Activated naive CD4-positive, alpha-beta T cell treated with anti-CD3 and anti-CD28 coated beads, Interleukin-2, amount 50 U/mL, for 16 hours (primary cell): ENCODE data around the gene WWTR1.

Source experiments
- DNase-seq: peaks from one replicate; pipeline ENCODE4 v3.0.0-alpha.2; 2020

The WWTR1 gene

DNA sequence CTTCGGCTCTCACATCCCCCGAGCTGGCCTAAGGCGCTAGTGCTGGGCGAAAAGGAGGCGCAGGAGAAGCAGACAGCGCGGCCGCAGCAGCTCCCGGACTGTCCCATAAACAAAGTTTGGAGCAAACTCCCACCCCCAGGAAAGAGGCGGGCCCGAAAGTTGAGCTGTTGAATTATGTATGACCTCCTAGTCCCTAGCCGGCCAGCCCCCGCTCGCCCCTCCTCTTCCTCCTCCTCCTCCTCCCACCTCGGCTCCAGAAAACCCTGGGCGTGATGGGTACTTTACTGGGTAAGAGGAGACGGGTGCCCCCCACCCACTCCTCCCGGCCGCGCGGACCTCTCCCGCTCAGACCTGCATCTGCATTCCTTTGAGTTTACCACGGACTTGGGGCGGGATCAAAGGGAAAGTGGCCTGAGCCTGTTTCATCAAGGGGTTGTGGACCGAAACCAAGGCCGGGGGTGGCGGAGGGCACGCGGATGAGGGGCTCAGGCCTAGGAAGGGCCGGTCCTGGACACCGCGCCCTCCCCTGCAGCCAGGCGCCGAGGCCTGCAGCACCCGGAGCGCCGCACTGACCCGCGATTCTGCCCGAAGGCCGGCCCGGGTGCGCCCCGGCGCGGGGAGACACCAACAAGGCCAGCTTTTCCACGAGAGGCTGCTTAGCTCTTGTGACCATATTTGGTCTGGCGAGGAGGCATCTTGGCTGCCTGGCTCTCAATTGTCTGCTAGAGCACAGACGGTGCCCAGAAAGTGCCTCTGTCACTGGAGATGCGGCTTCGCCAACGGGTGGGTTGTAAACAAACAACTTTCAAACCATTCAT is at the start of gene WWTR1:
Gene WWTR1, minus strand, starts transcription at position 100 of the 818 bp plus-strand sequence. CDS start 719 bp downstream, outside the sequence.
- DNase-seq, result peak; percentile 11

DNA sequence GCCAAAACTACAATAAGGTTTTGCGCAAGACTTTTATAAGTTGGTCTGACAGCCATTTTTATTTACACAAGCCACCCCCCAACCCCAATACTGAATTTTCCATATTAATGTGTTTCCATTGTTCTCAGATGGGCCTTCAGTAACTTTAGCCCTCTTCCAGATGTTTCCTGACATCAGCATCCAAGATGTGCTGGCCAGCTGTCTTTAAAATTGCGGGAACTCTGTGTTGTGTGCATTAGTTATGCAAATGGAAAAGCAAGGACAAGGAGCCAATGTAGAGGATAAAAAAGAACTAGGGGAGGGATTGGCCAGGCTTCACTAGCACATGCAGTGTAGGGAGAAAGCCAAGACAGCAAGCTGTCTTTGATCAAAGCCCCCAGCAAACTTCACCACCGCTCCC is 49.1 kb upstream of the WWTR1 start:
- no peak for DNase-seq

DNA sequence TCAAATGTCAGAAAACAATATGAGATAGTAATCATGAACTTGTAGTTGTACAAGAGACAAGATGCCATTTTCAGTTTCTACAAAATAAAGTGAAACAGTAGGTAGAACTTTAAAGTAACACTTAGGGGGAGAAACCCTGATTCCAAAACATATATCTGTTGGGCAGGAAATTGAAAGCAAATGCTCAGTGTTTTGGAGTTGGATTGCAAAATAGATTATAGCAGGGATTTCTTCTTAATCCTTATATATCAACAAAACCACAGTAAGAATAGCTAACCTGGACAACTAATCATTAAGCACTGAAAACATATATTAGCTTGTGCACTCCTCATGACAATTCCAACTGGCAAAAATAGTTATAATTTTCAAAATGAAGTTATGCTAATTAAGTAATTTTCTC is 47.6 kb upstream of the WWTR1 start:
- no peak for DNase-seq

DNA sequence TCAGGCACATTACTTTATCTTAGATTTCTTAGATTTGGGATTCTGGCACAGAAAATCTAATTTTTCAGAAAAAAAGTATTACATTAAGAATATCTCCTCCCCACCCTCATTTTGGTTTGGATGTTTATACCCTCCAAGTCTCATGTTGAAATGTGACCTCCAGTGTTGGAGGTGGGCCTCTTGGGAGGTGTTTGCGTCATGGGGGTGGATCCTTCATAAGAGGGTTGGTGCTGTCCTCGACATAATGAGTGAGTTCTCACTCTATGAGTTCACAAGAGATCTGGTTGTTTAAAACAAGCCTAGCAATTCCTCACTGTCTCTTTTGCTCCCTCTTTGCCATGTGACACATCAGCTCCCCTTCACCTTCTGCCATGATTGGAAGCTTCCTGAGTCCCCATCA is 45.6 kb upstream of the WWTR1 start:
- DNase-seq, result no peak

DNA sequence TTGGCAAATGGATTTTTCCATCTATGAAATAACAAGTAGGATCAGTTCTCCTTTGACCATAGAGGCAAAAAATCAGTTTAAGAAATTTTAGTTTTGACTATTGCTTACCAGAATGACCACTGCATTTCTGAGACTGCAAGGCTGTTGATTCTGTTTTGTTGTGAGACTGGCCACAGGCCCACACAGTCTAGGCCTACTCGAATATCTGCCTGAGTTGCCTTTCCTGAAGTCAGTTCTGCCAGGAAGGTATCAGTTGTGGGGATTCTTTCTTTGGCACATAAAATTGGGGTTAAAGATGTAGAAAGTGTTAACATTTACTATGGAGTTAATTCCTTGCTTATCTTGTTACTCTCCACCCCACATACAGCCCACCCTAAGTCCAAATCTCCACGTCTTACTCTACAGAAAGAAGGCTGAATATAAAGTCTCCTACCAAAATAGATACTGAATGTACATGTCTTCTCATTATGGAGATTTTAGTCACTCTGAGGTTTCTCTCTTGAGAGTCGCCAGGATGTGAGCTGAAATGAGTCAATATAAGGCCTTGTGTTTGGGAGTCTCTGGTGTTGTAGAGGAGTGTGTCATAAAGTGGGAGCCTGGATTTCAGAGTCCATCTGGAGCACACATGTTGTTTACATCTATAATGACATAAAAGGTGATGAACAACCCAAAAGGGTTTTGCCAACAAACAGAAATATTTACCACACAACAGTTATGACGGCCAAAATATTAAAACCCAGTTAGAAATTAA is 45.0 kb upstream of the WWTR1 start:
- DNase-seq, result no peak

DNA sequence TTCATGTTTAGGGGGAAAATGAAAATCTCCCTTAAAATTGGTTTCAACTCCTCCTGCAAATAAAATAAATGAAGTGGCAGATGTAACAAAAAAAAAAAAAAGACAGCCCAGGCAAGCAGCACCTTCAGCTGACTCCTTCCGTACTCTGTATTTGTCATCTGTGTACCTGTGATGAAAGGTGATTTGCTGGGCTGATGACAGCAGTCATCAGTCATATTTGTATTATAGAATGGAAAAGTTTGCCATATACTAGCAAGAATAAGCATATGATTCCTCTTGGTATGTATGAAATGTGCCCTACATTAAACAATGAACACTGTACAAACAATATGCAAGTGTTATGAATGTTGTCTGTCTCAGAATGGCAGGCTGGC is 44.1 kb upstream of the WWTR1 start:
- DNase-seq, result no peak

DNA sequence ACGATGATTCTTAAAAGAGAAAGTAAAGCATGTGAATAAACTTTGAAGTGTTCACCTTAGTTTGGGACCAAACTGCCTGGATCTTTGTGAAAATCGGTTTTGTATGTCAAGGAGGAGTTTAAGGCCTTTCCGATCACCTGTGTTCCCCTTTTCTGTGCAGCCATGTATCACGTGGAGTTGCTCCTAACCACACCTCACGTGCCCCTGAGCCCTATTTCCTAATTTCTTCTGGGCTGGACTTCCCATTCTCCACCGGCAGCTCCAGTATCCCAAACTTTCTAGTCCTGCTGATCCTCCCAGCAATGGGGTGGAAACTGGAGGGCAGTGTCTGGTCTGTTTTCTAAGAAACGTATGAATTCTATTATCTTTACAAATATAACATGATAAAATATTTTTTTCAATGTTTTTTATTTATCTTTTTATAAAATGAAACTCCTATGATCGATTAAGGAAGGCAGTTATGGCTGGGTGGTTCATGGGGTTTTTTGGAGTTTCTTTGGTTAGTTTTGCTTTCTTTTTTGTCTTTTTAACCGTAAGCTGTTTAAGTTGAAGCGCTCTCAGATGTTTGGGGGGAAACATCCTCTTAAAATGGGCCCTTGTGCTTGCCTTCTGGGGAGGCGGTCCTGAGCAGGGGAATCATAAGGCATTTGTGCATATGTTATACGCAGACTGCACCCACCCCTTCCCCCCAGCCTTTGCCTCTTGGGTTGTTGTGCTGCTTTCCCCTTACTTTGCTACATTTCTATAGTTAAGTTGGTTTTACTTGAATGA is 43.6 kb upstream of the WWTR1 start:
- DNase-seq, result peak; percentile 12

DNA sequence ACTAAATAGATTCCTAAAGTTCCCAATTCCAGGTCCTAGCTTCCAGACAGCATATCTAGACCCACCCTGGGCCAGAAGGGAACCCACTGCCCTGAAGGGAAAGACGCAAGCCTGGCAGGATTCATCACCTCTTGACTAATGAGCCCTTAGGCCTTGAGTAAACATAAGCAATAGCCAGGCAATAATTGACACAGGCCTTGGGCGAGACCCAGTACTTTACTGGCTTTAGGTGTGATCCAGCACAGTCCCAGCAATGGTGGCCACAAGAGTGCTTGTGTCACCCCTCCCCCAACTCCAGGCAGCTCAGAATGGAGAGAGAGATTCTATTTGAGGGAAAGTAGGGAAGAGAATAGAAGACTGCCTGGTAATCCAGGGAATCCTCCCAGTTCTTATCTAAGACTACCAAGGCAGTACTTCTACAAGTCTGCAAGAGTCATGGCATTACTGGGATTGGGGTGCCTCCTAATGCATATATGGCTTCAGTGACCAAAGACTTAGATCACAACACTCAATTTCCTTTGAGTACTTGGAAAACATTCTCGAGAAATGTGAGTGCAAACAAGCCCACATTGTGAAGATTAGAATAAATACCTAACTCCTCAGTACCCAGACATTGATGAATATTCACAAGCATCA is 30.4 kb upstream of the WWTR1 start:
- DNase-seq, result no peak

DNA sequence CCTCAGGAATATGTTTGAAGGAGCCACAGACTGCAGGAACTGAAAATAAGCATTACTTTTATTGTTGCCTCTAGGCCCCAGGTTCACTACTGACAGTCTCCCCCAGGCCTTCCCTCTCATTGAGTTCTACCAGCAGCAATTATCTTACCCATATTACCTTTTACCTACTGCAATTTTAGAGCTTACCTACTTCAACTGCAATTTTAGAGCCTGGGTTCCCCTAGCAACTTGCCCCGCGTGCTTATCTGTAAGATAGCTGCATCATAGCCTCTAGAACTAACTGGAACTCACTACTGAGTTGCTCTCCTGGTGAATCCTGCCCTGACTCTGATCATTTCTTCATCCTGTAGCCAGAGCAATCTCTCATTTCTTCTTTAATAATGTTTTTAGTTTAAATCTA is 29.2 kb upstream of the WWTR1 start:
- no peak for DNase-seq

DNA sequence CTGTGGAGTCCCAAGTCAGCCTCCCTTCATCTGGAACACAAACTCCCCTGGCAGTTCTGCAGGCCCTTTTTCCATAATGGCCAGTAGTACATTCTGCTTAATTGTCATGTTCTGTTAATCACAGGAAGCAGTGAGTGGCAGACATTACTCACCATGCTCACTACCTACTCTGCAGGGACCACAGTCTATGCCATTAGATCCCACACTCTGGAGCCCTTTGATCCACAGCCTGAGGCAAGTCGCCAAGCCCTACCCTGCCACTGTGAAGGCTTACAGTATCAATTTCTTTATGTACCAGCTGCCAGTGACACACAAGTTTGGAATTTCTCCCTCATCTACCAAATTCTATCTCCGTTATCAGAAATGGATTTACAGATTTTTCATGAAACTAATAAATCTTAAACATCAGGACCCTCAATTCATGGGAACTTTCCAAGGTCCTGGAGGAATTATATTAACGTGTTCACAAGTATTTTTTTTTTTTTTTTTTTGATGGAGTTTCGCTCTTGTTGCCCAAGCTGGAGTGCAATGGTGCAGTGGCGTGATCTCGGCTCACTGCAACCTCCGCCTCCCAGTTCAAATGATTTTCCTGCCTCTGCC is 20.6 kb upstream of the WWTR1 start:
- DNase-seq, result no peak

DNA sequence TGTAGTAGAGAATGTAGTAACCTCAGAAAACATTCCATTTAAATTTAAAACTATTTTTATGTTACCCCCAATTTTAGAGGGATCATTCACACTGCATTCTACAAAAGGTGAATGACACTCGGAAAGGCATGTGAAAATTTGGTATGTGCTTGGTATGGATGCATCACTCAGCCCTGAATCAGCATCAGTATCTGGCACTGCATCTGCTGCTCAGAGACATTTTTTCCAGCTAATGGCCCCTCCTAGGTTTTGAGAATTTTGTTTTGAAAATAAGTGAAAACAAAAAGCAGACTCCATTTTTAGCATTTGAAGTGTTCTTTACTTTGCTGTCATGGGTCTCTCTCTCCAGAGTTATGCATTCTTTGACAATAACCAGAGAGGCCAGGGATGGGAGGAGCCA is 15.6 kb upstream of the WWTR1 start:
- no peak for DNase-seq

DNA sequence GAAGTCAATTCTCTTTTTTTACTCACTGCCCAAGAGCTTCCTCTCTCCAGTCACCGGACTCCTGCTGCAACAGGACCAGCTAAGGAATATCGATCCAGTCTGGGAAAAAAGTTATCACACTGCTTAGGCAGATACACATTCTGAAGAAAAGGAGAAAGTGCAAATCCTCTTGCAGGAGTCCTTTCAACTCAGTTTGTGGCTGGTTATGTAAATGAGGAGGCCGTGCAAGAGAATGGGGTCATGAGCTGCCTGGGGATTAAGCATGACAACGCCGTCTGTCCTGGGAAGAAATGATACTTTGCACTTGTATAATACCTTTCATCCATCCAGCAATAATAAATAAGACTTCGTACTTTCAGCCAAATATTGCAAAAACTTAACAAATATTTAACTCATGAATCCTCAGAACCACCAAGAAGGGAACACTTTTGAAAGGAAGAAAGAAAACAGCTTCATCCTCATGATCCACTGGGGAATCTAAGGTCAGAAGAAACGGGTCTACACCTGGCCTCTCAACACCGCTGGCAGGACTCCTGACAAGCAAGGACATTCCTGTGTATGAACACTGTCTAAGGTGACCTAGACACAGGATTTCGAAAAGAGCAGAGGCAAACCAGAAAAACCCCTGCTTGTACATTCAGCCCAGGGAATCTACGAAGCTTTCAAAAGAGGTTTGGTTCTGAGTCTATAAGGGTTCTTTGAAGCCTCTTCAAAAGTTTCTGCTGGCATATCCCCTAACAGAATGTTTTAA is 13.1 kb upstream of the WWTR1 start:
- no peak for DNase-seq

DNA sequence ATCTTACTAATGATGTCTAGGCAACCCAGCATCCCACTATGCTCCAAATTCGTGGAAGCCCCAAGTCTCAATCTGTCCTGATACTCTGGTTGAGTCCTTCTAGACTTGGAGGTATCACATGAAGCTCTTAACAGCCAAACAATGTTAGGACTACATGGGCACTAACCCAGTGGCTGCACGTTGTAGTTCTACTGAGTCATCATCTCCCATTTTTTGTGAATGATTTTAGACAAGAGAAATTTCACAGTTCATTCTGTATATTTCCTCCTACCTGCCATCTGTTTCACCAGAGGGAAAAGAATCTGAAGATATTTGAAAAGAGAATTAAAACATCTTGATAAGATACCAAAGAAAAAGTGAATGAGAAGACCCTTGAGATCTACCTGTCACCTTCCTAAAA is 9.8 kb upstream of the WWTR1 start:
- DNase-seq, result no peak

DNA sequence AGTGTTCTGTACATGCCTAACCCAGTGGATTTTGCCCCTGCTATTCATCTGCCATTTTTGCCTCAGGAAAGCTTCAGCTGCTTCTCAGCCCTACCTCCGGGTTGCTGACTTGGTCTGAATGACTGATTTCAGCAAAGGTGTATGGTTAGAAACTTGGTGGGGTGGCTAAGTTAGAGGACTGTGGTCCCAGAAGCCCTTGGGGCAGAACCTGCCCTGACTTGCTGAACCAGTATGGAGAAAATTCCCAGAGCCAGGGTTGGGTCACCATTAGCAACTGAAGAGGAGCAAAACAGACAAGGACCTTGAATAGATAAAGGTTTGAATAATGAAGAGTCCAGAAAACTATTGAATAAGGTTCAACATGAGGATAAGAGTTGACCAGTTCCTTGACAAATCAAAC is 6.1 kb upstream of the WWTR1 start:
- no peak for DNase-seq

DNA sequence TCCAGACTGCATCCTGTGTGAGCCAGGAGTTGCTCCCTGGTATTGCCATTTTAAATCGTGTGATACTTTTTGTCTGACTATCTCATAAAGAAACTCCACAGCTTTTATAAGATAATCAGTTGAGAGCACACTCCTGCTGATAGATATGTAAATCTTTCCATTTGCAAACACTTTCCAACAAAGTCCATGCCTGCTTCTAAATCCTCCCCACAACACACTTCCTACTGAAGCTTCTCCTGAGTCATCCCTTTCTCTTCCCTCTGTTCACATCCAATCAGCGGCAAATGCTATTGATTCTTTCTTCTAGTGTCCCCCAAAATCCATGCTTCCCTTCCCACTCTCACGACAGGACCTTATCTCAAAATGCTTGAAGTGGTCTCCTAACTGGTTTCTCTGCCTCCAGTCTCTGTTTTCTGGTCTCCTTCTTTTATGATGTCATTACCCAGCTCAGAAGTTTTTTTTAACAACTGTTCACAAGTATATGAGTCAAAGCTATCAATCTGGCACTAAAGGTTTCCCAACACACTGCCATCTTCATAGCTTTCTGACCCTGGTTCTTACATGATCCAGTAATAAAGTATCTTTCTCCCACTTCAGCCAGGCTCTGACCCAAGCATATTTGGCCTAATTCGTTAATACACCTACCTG is 4.5 kb upstream of the WWTR1 start:
- no peak for DNase-seq

DNA sequence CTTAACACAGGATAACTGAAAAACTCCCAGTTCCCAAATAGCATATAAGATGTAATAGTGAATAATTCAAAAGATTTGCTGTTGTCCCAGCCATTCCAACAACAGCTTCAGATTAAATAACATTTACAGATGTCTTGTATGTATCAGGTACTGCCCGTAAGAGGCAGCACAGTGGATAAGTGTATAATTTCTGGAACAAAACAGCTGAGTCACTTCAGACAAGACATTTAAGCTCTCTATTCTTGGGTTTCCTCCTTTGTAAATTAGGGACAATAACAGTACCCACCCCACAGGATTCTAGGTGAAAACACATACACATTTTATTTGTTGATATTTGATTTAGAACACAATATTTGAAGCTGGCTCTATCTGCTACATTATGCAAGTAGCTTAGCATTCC is 2.6 kb upstream of the WWTR1 start:
- no peak for DNase-seq

DNA sequence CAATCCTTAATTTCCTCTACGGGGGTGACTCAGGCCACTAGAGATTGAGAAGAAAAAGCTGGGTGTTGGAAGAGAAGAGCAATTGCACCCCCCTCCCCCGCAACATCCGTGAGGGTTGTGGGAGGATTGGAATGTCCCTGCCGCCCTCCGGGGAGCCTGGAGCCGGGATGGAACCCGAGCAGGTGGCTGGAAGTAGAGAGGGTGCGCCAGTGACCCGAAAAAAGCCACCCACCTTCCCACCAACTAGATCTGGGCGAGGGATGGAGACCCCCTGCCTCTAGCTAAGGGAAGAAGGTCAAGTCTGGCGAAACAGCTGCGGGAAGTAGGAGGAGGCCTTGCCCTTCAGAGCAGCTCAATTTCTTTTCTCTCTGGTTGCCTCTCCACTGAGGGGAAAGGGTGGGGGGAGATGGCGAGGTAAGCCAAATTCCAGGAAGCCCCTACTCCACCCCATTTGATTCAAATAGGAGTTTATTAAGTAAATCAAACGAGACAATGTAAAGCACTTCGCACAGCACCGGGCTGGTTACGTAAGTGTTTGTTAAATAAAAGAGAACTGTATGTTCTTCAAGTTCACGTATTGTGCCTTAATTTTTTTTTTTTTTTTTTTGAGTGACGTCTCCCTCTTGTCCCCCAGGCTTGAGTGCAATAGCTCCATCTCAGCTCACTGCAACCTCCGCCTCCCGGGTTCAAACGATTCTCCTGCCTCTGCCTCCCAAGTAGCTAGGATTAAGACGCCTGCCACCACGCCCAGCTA is 1.1 kb upstream of the WWTR1 start:
- no peak for DNase-seq

DNA sequence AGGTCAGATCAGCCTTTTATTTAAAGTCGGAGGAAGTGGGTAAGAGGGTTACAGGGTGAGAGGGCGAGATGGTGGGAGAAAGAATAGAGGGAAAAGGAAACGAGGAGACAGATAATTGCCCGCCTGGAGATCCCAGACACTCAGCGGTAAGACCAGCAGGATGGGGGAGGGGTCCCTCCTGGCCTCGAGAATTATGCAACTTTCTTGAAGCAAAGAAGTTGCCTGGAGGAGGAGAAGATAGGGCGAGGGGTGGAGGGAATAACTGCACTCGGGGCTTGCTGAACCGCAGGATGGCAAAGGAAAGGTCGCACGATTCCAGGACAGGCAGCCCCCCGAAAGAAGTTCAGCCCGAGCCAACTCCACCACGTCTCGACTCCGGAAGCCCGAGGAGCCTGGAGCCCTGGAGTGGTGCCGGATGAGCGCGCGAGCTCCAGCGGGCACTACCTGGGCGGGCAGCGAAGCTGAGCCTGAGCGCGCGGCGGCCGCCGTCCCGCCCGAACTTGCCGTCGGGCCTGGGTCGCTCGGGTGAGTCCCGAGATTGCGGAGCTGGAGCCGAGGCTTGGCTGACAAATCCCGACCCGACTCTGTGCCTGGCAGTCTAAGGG is 402 bp downstream of the WWTR1 start:
- DNase-seq, result peak; percentile 10

DNA sequence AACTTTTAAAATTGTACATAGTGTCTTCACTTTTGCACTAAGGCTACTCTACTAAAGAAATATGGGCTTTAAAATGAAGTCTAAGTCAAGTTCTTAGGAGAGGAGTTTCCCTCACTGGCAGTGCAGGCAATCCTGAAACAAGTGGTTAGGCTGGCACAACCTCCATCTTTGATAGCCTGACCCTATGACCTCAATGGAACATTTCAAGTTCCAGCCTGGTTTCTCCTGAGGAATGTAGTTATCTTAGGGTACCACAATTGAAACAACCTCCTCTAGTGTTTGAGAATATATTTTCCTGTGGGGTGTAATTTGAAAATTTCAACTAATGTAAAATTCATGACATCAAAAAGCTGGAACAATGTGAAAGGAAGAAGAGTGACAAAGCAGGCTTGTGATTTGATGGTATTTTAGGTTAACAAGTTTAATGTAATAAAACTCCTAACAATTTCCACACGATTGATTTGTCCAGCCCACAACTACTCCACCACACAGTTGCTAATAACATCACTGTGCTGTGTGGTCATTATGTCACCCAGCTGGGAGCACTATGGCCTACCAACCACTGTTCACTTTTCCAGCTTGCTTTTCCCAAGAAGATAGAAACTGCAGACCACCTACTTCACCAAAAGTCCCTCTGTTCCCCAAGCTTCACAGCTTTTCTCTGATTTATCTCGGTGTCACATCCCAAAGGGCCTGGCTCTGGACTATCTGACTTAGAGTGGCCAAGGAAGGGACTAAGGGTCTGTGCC is 1.8 kb downstream of the WWTR1 start:
- DNase-seq, result no peak
